ENCODE measurements around the gene SGPP1. TPM values are rescaled to one million over a fixed set of nuclear protein-coding genes. Genes with fewer than 3 reads are reported as not detected.

SGPP1 gene
- total and polyA plus RNA-seq, 2 of the 4 experiments (the other 2 are of a cell fraction), result 8.6 to 11.1 TPM

- no peaks in the 10 kb centered on the region for H3K79me1 ChIP-seq (ENCODE audit: low read depth in 1 of 2, low read length in 2 of 2)
- H2BK120ac ChIP-seq (ENCODE audit: low read depth, low read length), result no peak overlapping the region
- no peak overlapping the region for H3K9ac ChIP-seq (ENCODE audit: low read depth, low read length)
- no peak for ATAC-seq (ENCODE audit: low read depth)
- no peak overlapping the region for H3K27ac ChIP-seq (ENCODE audit: insufficient read depth, low read length)
- no peak overlapping the region for H2AK9ac ChIP-seq (replicated peaks; ENCODE audit: low read depth, low read length, poor library complexity)
- H2BK20ac ChIP-seq (ENCODE audit: low read depth, low read length), result no peak overlapping the region
- H2BK15ac ChIP-seq (ENCODE audit: low read depth, low read length), result no peak overlapping the region
- ChIA-PET POLR2A (ENCODE audit: unreplicated experiment) (no interaction called here), CTCF (no interaction called here)
- TF ChIP-seq FOS (IDR thresholded peaks at IDR 0.05; ENCODE audit: low read depth, low read length) (no peak), RAD21 (IDR thresholded peaks at IDR 0.05; ENCODE audit: low read length) (no peak), POLR2A (IDR thresholded peaks at IDR 0.05; ENCODE audit: low read depth, low read length) (no peak), RCOR1 (IDR thresholded peaks at IDR 0.05; ENCODE audit: insufficient replicate concordance, low read length) (no peak), NFE2L2 (IDR thresholded peaks at IDR 0.05; ENCODE audit: low read depth, low read length) (no peak), MXI1 (IDR thresholded peaks at IDR 0.05; ENCODE audit: borderline replicate concordance, low read depth, low read length) (no peak), USF2 (IDR thresholded peaks at IDR 0.05; ENCODE audit: low read depth, low read length) (no peak), MAZ (IDR thresholded peaks at IDR 0.05; ENCODE audit: borderline replicate concordance, low read depth, low read length) (no peak), RFX5 (IDR thresholded peaks at IDR 0.05; ENCODE audit: low read depth, low read length) (no peak)
- TF ChIP-seq, protein P1, sequence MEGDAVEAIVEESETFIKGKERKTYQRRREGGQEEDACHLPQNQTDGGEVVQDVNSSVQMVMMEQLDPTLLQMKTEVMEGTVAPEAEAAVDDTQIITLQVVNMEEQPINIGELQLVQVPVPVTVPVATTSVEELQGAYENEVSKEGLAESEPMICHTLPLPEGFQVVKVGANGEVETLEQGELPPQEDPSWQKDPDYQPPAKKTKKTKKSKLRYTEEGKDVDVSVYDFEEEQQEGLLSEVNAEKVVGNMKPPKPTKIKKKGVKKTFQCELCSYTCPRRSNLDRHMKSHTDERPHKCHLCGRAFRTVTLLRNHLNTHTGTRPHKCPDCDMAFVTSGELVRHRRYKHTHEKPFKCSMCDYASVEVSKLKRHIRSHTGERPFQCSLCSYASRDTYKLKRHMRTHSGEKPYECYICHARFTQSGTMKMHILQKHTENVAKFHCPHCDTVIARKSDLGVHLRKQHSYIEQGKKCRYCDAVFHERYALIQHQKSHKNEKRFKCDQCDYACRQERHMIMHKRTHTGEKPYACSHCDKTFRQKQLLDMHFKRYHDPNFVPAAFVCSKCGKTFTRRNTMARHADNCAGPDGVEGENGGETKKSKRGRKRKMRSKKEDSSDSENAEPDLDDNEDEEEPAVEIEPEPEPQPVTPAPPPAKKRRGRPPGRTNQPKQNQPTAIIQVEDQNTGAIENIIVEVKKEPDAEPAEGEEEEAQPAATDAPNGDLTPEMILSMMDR (conservative IDR thresholded peaks at IDR 0.05; ENCODE audit: low read depth, low read length), result no peak
- TF ChIP-seq, protein P2, sequence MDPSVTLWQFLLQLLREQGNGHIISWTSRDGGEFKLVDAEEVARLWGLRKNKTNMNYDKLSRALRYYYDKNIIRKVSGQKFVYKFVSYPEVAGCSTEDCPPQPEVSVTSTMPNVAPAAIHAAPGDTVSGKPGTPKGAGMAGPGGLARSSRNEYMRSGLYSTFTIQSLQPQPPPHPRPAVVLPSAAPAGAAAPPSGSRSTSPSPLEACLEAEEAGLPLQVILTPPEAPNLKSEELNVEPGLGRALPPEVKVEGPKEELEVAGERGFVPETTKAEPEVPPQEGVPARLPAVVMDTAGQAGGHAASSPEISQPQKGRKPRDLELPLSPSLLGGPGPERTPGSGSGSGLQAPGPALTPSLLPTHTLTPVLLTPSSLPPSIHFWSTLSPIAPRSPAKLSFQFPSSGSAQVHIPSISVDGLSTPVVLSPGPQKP (IDR thresholded peaks at IDR 0.05; ENCODE audit: borderline replicate concordance, low read depth, low read length), result no peak
- H2AFZ ChIP-seq (replicated peaks; ENCODE audit: low read length, poor library complexity), result no peak overlapping the region
- no peaks in the 10 kb centered on the region for H3K27me3 ChIP-seq (ENCODE audit: control insufficient read depth, insufficient read depth, low read length)
- H3K9me3 ChIP-seq (ENCODE audit: control insufficient read depth, insufficient read depth, low read length), result no peaks in the 10 kb centered on the region
- no peak overlapping the region for H2AK5ac ChIP-seq (ENCODE audit: low read depth, low read length)
- BruUV-seq (replicated peaks), result no TSS peak
- H3K18ac ChIP-seq (ENCODE audit: low read depth, low read length), result no peak overlapping the region
- H3K9me1 ChIP-seq (ENCODE audit: insufficient read depth, low read length), result peaks cover 6% of the 10 kb centered on the region
- no peak overlapping the region for H3K4me2 ChIP-seq (ENCODE audit: low read depth, low read length)
- no peak overlapping the region for H2BK5ac ChIP-seq (ENCODE audit: low read depth, low read length, poor library complexity, severe bottlenecking)
- no peak overlapping the region for H3K4ac ChIP-seq (ENCODE audit: low read depth, low read length)
- no CpG with 5 or more reads among the region's 7 CpGs for WGBS, 2 experiments (ENCODE audit: extremely low coverage in 2 of 2, insufficient read length in 1 of 2)
- no peaks in the 10 kb centered on the region for H4K20me1 ChIP-seq (ENCODE audit: insufficient read depth, low read length)
- dilution Hi-C loops (cut with HindIII; ENCODE audit: low sequenced_read_pairs, unreplicated experiment) (no loop called here), intact Hi-C loops (cut with micrococcal nuclease) (no loop called here), in situ Hi-C loops (cut with MboI; ENCODE audit: low sequenced_read_pairs) (no loop called here)
- H3K4me3 ChIP-seq (ENCODE audit: insufficient read depth, low read depth, low read length), result no peak overlapping the region
- H4K91ac ChIP-seq (ENCODE audit: insufficient read depth, low read depth, low read length), result no peak overlapping the region
- H3K36me3 ChIP-seq (ENCODE audit: control insufficient read depth, insufficient read depth, low read length), result no peaks in the 10 kb centered on the region
- no peak overlapping the region for H4K5ac ChIP-seq (ENCODE audit: low read depth, low read length)
- no peak overlapping the region for H3K14ac ChIP-seq (replicated peaks; ENCODE audit: low read depth, low read length)
- no peak overlapping the region for H4K8ac ChIP-seq (ENCODE audit: low read depth in 2 of 2, low read length in 2 of 2)
- no peak overlapping the region for H3K23ac ChIP-seq (ENCODE audit: low read depth, low read length)
- H3K4me1 ChIP-seq (ENCODE audit: control insufficient read depth, insufficient read depth, low read length), result peaks cover 2% of the 10 kb centered on the region
- no peak for DNase-seq
- no peak overlapping the region for H3K56ac ChIP-seq (ENCODE audit: extremely low read depth, insufficient read depth, low read length)
Observed at GRCh38 chr14:63673886-63674497, 53.9 kb downstream of the SGPP1 start.
